IPS-18a (cell line): ENCODE results near the gene C19orf44.
"Not testable (repeated sequence)": the region's sequence is repeated elsewhere in the genome, so short reads cannot be mapped to it uniquely, and the experiment has no call there.

Experiments used
- H3K27ac ChIP-seq: one replicate; pipeline ENCODE4 v1.5.1; 2013; ENCODE audit warnings: low read length
- H3K27me3 ChIP-seq: one replicate; pipeline ENCODE4 v1.6.1; 2013; ENCODE audit warnings: mild to moderate bottlenecking, low read length; ENCODE audit not compliant: control insufficient read depth, insufficient read depth
- H3K36me3 ChIP-seq: one replicate; pipeline ENCODE4 v1.6.1; 2013; ENCODE audit warnings: low read depth, low read length; ENCODE audit not compliant: control insufficient read depth
- H3K4me1 ChIP-seq: one replicate; pipeline ENCODE4 v1.6.1; 2013; ENCODE audit warnings: low read depth, low read length; ENCODE audit not compliant: control insufficient read depth
- H3K4me3 ChIP-seq: one replicate; pipeline ENCODE4 v1.5.1; 2013; ENCODE audit warnings: low read length
- H3K9ac ChIP-seq: one replicate; pipeline ENCODE4 v1.6.1; 2013; ENCODE audit warnings: mild to moderate bottlenecking, low read length, moderate library complexity
- H3K9me3 ChIP-seq: one replicate; pipeline ENCODE4 v1.6.1; 2013; ENCODE audit warnings: low read depth, low read length; ENCODE audit not compliant: control insufficient read depth

Gene C19orf44

DNA sequence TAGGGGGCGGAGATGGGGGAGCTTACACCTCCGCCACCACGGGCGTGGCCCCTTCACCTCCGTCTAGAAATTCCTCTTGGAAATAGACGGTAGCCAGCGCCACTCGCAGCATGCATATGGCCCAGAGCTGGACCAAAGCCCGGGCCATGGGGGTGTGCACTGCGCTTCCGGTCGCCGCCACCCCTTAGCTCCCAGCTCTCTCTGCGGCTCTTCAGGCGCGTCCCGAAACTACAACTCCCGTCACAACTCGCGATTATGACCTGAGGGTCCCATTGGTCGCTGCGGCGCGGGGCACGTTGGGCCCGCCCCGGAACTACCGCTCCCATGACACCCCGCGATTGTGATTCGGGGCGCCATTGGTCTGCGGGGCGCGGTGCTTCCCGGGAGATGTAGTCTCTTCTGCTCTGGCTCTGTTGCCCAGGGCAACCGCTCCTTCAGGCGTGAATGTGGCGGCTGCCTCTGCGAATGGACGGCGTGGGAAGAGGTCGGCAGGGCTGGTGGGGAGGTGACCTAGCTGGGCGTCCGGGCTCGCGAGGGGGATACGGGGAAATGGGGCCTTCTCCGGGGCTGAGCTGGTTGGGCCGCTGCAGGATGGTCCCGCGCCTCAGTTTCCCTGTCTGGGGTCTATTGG, at the start of gene C19orf44, which contains the start of gene CALR3:
Gene C19orf44, plus strand, starts transcription at position 413 of the 631 bp plus-strand sequence. CDS start 4,399 bp downstream, outside the sequence.
Gene CALR3, minus strand, starts transcription at position 186 of the 631 bp plus-strand sequence. Its CDS starts 38 bp downstream, at position 148.
- Histone ChIP-seq H3K36me3 (no peaks in the 10 kb centered on the region), H3K9ac (peak within 1 kb of the TSS; percentile 82), H3K27me3 (no peaks in the 10 kb centered on the region), H3K4me1 (no peaks in the 10 kb centered on the region), H3K27ac (peak within 1 kb of the TSS; percentile 75), H3K4me3 (peak within 1 kb of the TSS; percentile 88), H3K9me3 (no peaks in the 10 kb centered on the region)

DNA sequence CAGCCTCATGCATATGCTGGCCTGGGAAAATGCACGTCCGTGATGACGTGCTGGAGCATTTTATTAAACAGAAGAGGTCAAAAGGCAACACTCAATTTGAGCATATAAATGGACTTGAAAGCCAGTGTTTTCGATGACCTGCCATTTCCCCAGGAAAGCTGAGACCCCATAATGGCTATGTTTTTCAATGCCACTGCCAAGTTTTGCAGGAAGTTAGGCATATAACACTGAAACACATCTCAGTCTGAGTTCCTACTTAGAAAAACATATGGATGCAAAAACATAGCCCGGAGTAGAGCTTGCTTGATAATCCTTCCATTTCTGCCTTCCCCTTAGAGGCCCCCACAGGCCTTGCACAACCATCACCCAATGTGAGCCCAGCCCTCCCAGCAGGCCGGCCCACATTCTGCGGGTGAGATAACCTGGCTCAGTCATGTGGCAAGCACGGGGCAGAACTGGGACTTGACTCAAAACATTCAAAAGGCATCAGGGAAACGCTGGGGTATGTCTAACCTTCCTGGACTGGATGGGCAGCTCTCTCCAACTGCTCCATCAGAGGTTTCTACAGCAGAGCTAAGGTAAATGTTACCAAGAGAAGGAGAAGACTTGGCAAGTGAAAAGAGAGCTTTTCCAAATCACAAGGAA, 49.3 kb upstream of the C19orf44 start:
- Histone ChIP-seq H3K9me3 (no peaks in the 10 kb centered on the region), H3K27ac (no peak overlapping the region), H3K36me3 (no peaks in the 10 kb centered on the region), H3K4me3 (no peak overlapping the region), H3K9ac (no peak overlapping the region), H3K27me3 (no peaks in the 10 kb centered on the region), H3K4me1 (peaks cover 3% of the 10 kb centered on the region)

DNA sequence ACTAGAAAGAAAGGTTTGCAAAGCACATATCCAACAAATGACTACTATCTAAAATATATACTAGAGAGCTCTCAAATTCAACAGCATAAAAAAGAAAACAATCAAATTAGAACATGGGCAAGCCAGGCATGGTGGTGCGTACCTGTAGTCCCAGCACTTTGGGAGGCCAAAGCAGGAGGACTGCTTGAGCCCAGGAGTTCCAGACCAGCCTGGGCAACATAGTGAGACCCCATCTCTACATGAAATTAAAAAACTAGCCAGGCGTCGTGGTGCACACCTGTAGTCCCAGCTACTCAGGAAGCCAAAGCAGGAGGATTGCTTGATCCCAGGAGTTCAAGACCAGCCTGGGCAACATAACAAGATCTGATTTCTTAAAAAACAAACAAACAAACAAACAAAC, 47.3 kb upstream of the C19orf44 start:
- H3K4me1 ChIP-seq, H3K9me3 ChIP-seq, H3K27ac ChIP-seq, H3K9ac ChIP-seq, H3K27me3 ChIP-seq, H3K36me3 ChIP-seq, H3K4me3 ChIP-seq: not testable (repeated sequence)

DNA sequence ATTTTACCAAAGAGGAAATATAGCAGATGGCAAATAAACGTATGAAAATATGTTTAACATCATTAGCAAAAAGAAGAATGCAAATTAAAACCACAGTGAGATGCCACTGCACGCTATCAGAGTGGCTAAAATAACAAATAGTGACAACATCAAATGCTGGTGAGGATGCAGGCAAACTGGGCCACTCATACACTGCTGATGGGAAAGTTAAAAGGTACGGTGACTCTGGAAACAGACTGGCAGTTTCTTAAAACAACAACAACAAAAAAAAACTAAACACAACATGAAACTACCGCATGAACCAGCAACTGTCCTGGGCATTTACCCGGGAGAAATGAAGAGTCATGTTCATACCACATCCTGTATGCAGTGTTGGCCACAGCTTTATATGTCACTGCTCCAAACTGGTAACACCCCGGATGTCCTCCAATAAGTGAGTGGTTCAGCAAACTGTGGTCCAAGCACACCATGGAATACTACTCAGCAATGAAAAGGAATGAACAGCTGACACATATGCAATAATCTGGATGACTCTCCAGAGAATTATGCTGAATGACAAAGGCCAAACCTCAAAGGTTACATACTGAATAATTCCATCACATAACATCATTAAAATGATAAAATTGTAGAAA, 46.7 kb upstream of the C19orf44 start:
- Histone ChIP-seq H3K27ac (no peak overlapping the region), H3K4me1 (peaks cover 6% of the 10 kb centered on the region), H3K4me3 (no peak overlapping the region), H3K36me3 (no peaks in the 10 kb centered on the region), H3K27me3 (no peaks in the 10 kb centered on the region), H3K9ac (no peak overlapping the region), H3K9me3 (no peaks in the 10 kb centered on the region)

DNA sequence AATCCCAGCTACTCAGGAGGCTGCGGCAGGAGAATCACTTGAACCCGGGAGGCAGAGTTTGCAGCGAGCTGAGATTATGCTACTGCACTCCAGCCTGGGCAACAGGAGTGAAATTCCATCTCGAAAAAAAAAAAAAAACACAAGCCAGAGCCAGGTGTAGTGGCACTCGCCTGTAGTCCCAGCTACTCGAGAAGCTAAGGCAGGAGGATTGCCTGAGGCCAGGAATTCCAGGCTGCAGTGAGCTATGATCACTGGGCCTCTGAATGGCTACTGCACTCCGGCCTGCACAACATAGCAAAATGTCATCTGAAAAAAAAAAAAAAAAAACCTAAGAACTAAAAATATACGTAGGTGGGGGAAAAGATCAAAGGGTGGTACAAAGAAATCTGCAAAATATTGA, 43.9 kb upstream of the C19orf44 start:
- Histone ChIP-seq H3K27me3 (no peaks in the 10 kb centered on the region), H3K4me3 (no peak overlapping the region), H3K9me3 (no peaks in the 10 kb centered on the region), H3K9ac (no peak overlapping the region), H3K27ac (no peak overlapping the region), H3K36me3 (no peaks in the 10 kb centered on the region), H3K4me1 (peaks cover 12% of the 10 kb centered on the region)

DNA sequence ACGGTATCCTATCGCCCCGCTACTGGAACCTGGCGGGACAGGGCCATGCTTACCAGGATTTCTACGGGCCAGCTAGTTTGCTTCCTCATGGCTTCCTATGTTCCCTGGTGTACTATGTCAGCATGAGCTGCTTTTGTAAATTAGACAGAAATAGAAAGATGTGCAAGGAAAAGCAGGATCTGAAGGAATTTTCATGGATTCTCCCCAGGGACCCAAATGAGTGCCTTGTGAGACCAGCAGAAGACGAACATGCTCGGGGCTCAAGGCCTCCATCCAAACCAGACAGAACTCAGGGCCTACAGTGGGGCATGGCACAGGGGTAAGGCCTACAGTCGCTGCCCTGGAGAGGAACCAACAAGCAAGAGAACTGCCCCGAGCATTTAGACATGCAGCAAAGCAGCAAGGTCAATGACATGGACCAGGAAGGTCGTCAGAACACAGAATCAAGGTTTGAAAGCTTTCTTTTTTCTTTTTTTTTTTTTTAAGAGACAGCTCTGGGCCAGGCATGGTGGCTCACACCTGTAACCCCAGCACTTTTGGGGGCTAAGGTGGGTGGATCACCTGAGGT, 41.8 kb upstream of the C19orf44 start:
- Histone ChIP-seq H3K9me3 (no peaks in the 10 kb centered on the region), H3K27ac (peak overlapping the region; percentile 15), H3K36me3 (no peaks in the 10 kb centered on the region), H3K4me1 (peaks cover 27% of the 10 kb centered on the region), H3K4me3 (no peak overlapping the region), H3K9ac (no peak overlapping the region), H3K27me3 (no peaks in the 10 kb centered on the region)

DNA sequence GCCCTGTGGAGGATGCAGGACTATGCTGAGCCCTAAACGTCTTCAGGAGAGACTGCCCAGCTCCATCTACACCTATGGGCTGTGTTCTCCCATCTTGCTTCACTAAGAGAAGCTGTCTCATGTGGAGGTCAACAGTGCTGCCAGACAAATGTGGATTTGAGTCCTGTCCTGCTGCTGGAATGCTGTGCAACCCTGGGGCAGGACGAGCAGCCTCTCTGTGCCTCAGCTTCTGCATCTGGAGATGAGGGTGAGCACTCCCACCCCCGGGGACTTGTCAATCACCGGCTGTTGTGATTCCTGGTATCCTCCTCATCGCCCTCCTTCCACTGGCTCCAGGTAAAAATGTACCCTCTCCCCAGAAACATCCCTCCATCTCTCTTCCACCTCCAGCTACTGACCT, 40.7 kb upstream of the C19orf44 start:
- H3K4me3 ChIP-seq = no peak overlapping the region
- H3K36me3 ChIP-seq = no peaks in the 10 kb centered on the region
- no peaks in the 10 kb centered on the region for H3K9me3 ChIP-seq
- peaks cover 27% of the 10 kb centered on the region for H3K4me1 ChIP-seq
- no peak overlapping the region for H3K27ac ChIP-seq
- no peaks in the 10 kb centered on the region for H3K27me3 ChIP-seq
- H3K9ac ChIP-seq = no peak overlapping the region

DNA sequence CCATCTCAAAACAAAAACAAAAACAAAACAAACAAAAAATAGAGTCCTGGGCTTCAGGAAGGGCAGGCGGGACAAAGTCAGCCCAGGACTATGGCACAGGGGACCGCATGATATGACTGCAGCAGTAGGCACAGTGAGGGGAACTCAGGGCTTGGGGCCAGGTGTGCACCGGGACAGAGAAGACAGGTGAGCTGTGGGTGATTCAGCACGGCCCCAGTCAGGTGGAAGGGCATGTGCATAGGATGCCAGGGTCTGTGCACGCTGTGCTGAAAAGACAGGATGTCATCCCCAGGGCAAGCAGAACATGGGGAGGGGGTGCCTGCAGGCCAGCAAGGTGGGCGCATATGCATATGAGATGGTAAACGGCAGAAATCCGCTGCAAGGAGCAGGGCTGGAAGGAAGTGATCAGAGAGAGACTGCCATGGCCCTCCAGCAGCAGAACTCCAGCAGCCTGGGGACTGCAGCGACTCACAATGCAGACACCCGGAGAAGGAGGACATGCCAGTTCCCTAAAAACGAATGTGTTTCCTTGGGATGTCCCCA, 39.5 kb upstream of the C19orf44 start:
- Histone ChIP-seq H3K27me3 (no peaks in the 10 kb centered on the region), H3K36me3 (no peaks in the 10 kb centered on the region), H3K9me3 (no peaks in the 10 kb centered on the region), H3K4me1 (peaks cover 27% of the 10 kb centered on the region), H3K9ac (no peak overlapping the region), H3K27ac (no peak overlapping the region), H3K4me3 (no peak overlapping the region)

DNA sequence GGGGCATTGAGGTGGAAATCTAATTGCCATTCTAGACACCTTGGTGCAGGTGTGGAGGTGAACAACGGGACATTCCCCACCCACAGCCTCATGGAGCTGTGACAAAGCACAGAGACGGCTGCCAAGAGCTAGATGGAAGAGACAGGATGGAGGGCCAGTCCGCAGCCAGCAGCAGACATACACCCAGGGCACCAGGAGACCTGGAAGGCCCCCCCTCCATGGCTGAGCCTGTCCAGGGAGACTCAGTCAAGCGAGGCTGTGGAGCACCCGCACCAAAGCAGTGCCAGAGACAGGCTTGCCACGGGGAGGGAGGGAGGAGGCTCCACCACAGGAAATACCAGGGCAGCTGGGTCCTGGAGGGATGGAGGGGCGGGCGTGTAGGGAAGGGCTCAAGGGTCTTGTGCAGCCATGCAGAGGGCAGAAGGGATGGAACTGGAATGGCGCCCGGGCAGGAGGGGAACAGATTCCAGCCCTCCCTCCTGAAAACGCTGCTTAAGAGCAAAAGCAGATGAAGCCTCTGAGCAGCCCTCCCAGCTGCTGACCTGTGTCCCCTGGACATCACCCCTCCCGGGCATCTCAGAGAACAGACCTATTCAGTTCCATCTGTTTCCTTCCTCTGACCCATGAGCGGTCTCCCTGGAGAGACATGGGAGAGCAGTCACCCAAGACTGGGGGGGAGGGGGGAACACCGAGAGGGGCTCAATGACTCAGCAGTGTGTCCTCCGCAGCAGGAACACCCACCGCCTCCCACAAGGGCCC, 38.8 kb upstream of the C19orf44 start:
- Histone ChIP-seq H3K4me1 (peaks cover 27% of the 10 kb centered on the region), H3K27ac (no peak overlapping the region), H3K36me3 (no peaks in the 10 kb centered on the region), H3K9ac (no peak overlapping the region), H3K9me3 (no peaks in the 10 kb centered on the region), H3K4me3 (no peak overlapping the region), H3K27me3 (no peaks in the 10 kb centered on the region)

DNA sequence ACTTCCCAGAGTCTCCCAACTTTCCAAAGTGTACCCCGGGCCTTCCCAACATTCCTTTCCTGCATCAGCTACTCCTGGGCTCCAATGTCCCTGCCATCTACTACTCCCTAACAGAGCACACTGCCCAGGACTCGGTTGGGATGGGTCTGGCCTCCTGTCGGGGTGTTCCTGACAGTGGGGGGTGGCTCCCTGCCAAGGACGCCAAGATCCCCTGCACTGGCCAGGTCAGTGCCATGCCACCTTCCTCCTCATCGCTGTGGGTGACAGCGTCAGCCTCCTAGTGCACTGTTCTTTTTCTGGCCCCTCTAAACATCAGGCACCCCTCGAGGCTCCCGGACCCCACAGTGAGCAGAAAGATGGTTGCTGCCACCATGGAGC, 38.3 kb upstream of the C19orf44 start:
- H3K4me3 ChIP-seq = no peak overlapping the region
- H3K36me3 ChIP-seq = no peaks in the 10 kb centered on the region
- peaks cover 27% of the 10 kb centered on the region for H3K4me1 ChIP-seq
- no peak overlapping the region for H3K9ac ChIP-seq
- no peaks in the 10 kb centered on the region for H3K27me3 ChIP-seq
- no peaks in the 10 kb centered on the region for H3K9me3 ChIP-seq
- H3K27ac ChIP-seq = no peak overlapping the region
